ENCODE measurements around the gene MARK2.

The MARK2 gene

DNA sequence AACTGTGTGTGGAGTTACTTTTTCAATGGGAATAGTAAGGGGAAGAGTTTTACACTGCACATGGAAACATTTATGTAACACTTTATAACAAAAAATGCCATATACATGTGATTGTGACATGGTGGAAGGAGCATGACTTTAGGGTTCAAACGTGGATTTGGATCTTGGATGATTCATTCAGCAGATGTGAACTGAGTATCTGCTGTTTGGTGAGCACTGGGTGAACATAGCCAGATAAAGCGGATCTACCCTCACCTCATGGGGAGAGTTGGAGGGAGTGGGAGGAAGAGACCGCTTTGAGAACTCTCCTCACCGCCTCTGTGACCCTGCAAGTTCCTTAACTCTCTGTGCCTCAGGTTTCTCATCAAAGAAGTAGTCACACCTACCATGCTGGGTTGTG, 103.0 kb downstream of the MARK2 start:
- H3K36me3 ChIP-seq = peaks cover 11% of the 10 kb centered on the region
- H3K4me3 ChIP-seq (ENCODE audit: low read depth, low read length) = no peak overlapping the region
- no peaks in the 10 kb centered on the region for H3K9me3 ChIP-seq
- TF ChIP-seq, protein P1, sequence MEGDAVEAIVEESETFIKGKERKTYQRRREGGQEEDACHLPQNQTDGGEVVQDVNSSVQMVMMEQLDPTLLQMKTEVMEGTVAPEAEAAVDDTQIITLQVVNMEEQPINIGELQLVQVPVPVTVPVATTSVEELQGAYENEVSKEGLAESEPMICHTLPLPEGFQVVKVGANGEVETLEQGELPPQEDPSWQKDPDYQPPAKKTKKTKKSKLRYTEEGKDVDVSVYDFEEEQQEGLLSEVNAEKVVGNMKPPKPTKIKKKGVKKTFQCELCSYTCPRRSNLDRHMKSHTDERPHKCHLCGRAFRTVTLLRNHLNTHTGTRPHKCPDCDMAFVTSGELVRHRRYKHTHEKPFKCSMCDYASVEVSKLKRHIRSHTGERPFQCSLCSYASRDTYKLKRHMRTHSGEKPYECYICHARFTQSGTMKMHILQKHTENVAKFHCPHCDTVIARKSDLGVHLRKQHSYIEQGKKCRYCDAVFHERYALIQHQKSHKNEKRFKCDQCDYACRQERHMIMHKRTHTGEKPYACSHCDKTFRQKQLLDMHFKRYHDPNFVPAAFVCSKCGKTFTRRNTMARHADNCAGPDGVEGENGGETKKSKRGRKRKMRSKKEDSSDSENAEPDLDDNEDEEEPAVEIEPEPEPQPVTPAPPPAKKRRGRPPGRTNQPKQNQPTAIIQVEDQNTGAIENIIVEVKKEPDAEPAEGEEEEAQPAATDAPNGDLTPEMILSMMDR (IDR thresholded peaks at IDR 0.05; ENCODE audit: low read depth, low read length) = no peak
- peaks cover 12% of the 10 kb centered on the region for H3K4me1 ChIP-seq
- no peak for DNase-seq
- H3K27me3 ChIP-seq = no peaks in the 10 kb centered on the region

DNA sequence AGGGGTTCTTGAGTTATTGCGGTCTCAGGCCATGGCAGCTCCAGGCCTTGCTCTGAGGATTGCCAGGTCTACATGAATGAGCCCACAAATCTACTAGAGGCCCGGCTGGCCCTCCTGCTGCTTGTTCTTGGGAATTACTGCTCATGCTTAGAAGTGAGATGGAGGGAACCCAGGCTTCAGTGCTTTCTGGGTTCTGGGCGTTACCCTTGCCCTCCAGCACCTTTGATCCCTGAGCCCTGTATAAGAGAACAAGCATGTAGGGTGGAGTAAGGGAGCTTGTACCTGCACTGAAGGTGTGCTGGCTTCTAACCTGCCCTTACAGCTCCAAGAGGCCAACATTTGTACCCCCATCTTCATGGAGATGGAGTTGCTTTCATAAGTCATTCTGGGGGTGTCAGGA, 103.9 kb downstream of the MARK2 start:
- no peaks in the 10 kb centered on the region for H3K9me3 ChIP-seq
- TF ChIP-seq, protein P1 (IDR thresholded peaks at IDR 0.05; ENCODE audit: low read depth, low read length) = no peak
- no peaks in the 10 kb centered on the region for H3K27me3 ChIP-seq
- no peak overlapping the region for H3K4me3 ChIP-seq (ENCODE audit: low read depth, low read length)
- DNase-seq = no peak
- H3K4me1 ChIP-seq = peaks cover 12% of the 10 kb centered on the region
- peaks cover 15% of the 10 kb centered on the region for H3K36me3 ChIP-seq

DNA sequence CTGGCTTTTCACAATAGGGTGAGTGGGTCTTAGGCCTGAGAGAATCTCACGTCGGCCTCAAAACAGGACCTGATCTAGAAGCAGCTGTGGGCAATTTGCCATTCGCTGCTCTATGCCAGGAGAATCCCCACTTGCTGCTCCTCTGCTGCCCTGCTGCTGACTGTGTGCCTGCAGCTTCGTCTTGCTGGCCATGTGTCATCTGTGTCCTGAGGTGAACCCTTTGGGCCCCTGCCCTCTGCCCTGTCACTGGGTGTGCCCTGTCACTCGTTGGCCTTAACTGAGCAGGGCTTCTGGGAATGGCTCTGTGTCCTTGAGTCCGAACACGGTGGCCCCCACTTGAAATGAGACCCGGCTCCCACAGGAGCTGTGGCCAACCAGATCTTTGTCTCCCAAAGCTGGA, 106.1 kb downstream of the MARK2 start:
- Histone ChIP-seq H3K36me3 (peaks cover 19% of the 10 kb centered on the region), H3K4me1 (peaks cover 12% of the 10 kb centered on the region), H3K9me3 (no peaks in the 10 kb centered on the region)

DNA sequence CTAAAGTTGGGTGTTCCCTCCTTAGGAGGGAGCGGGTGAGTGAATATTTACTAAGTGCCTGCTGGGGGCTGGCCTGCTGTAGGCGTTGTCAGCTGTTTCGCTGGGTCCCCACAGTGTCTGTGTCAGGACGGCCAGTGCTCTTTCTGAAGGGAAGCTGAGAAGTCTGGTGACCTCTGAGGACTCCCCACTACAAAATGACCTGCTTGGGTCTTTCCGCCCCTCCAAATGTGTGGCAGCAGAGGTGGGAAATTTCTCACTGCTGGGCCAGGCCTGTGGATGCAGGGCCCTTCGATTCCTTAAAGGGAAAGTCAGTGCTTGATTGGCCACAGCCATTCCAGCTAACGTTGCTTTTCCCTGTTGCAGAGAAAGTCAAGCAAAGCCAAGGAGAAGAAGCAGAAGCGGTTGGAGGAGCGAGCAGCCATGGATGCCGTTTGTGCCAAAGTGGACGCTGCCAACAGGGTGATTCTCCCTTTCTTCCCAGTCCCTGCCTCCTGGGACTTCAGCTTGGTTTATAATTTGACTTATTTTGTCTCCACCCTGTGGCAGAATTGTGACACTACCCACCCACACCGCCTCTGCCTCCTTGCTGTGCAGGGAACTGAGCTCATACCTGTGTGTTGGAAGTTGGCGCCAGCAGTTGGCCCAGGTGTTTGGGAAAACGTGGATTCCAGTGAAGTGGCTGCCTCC, 106.7 kb downstream of the MARK2 start:
- H3K4me3 ChIP-seq (ENCODE audit: low read depth, low read length) = no peak overlapping the region
- peaks cover 19% of the 10 kb centered on the region for H3K36me3 ChIP-seq
- H3K27me3 ChIP-seq = no peaks in the 10 kb centered on the region
- peaks cover 12% of the 10 kb centered on the region for H3K4me1 ChIP-seq
- peak; percentile 66 for DNase-seq
- H3K9me3 ChIP-seq = no peaks in the 10 kb centered on the region
- TF ChIP-seq, protein P1 (IDR thresholded peaks at IDR 0.05; ENCODE audit: low read depth, low read length) = peak; percentile 57

More for the DNA sequence above, 106.1 kb downstream of the MARK2 start:
- Histone ChIP-seq H3K27me3 (no peaks in the 10 kb centered on the region), H3K4me3 (ENCODE audit: low read depth, low read length) (no peak overlapping the region)
- DNase-seq = peak; percentile 58
- TF ChIP-seq, protein P1 (IDR thresholded peaks at IDR 0.05; ENCODE audit: low read depth, low read length) = no peak

DNA sequence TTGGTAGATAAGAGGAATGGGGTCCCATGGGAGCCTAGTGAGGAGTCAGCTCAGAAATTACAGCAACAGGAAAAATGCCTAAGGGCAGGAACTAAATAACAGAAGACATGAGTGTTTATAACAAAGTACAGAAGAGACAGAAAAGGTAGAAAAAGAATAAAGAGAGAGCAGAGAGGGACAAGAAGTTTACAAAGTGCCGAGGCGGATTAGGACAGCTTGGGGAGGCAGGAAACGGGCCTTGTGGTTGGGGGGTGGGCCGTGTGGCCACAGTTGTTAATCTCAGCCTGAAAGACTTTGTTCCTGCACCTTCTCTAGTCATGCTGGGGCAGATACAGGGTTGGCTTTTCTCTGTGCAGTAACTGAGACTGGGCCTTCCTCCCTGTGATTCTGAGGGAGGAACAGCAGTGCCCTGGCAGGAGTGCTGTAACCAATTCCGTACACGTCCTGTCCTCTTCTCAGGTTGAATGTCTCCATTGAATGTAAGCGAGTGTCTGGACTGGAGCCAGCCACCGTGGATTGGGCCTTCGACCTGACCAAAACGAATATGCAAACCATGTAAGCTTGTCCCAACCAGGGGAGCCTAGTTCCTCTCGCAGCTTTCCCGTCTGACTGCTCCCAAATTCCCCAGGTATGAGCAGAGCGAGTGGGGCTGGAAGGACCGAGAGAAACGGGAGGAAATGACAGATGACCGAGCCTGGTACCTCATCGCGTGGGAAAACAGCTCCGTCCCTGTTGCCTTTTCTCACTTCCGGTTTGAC, 113.0 kb downstream of the MARK2 start:
- TF ChIP-seq, protein P1 (IDR thresholded peaks at IDR 0.05; ENCODE audit: low read depth, low read length) = no peak
- H3K9me3 ChIP-seq = no peaks in the 10 kb centered on the region
- no peak for DNase-seq
- H3K27me3 ChIP-seq = no peaks in the 10 kb centered on the region
- H3K4me3 ChIP-seq (ENCODE audit: low read depth, low read length) = no peak overlapping the region
- peaks cover 18% of the 10 kb centered on the region for H3K36me3 ChIP-seq
- no peaks in the 10 kb centered on the region for H3K4me1 ChIP-seq

DNA sequence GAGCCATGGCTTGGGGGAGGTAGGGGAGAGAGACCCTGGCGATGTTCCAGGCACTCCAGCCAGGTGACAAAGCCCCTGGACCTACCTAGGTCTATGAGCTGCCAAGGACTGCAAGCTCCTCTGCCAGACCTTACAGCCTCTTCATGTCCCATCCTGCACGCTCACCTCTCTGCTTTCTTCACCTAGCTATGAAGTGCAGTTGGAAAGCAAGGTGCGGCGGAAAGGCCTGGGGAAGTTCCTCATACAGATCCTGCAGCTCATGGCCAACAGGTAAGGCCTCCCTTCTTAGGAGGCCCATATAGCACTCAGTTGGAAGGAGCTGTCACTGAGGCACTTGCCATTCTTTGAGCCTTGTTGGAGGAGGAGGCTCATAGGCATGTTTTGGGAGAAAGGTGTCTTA, 113.7 kb downstream of the MARK2 start:
- Histone ChIP-seq H3K9me3 (no peaks in the 10 kb centered on the region), H3K36me3 (peaks cover 15% of the 10 kb centered on the region), H3K27me3 (no peaks in the 10 kb centered on the region), H3K4me3 (ENCODE audit: low read depth, low read length) (no peak overlapping the region), H3K4me1 (no peaks in the 10 kb centered on the region)
- DNase-seq = no peak
- TF ChIP-seq, protein P1 (IDR thresholded peaks at IDR 0.05; ENCODE audit: low read depth, low read length) = no peak

All from BE2C (cell line).